ENCODE results near the gene NTSR1.

The NTSR1 gene

DNA sequence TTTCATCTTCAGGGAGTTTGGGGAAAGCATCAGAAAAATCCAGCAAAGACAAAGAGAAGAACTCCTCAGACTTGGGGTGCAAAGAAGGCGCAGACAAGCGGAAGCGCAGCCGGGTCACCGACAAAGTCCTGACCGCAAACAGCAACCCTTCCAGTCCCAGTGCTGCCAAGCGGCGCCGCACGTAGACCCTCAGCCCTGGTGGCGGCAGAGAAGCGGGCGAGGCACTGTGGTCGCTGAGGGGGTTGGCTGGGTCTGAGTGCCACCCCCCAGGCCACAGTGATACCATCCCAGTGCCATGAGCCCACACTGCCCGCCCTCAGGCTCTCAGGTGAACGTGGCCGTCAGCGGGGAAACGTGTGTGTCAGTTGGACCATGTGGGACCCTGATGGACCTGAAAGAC, 90.8 kb downstream of the NTSR1 start:
- no peak for ATAC-seq
- Mint-ChIP-seq H3K4me1 (peaks cover 44% of the 10 kb centered on the region), H3K9me3 (no peaks in the 10 kb centered on the region), H3K4me3 (no peak overlapping the region), H3K27ac (no peak overlapping the region), H3K27me3 (no peaks in the 10 kb centered on the region)
- no peak for DNase-seq

DNA sequence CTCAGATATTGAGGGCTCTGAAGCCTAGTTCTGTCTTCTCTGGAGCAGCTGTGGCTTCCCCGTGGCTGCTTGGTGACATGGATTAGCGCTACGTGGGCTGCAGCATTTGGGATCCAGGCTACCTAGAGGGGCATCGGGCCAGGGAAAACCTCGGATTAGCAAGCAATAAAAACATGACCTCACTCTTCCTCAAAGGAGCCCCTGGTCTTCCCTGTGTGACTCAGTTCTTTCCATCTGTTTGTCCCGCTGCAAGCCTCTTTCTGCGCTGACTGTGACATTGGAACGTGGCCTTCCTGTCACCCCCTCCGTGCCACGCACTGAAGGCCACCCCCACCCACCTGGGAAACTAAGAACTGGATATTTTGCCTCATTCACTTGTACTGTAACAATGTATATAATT, 91.2 kb downstream of the NTSR1 start:
- no peaks in the 10 kb centered on the region for H3K9me3 Mint-ChIP-seq
- no peak overlapping the region for H3K4me3 Mint-ChIP-seq
- ATAC-seq: no peak
- no peaks in the 10 kb centered on the region for H3K27me3 Mint-ChIP-seq
- DNase-seq: no peak
- no peak overlapping the region for H3K27ac Mint-ChIP-seq
- peaks cover 45% of the 10 kb centered on the region for H3K4me1 Mint-ChIP-seq

GRCh38 chr20:62800314-62801259, 92.0 kb downstream of the NTSR1 start:
- DNase-seq: no peak
- no peak for ATAC-seq
- H3K9me3 Mint-ChIP-seq: no peaks in the 10 kb centered on the region
- no peaks in the 10 kb centered on the region for H3K27me3 Mint-ChIP-seq
- peaks cover 45% of the 10 kb centered on the region for H3K4me1 Mint-ChIP-seq
- H3K27ac Mint-ChIP-seq: no peak overlapping the region
- H3K4me3 Mint-ChIP-seq: no peak overlapping the region

DNA sequence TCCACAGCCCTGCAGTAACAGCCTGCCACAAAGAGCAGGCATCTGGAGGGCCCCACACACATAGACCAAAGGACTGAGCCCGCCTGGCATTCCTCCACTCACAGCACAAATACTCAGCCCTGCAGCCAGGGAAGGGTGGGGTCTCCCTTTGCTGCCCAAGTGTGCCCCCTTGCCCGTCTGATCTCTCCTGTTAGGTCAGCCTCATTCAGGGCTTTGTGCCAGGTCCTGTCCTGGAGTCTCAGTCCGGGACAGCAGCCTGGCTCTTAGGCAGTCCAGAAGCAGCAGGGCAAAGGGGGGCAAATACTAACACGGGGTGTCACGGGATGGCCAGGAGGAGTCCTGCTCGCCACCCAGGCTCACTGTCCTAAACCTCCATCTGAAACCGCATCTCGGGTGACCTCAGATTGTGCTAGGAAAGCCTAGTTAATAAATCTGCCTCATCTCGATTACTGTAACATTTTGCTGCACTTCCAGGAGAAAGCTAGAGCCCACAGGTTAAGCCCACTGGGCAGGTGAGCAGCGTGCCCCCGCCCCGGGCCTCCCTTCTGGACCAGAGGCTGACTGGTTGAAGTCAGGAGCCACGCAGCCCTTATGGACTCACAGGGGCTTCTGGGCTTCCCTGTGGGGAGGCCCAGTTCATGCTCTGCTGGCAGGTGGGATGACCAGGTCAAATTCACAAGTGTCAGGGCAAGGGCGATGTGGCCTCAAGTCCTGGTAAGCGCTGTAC, 92.8 kb downstream of the NTSR1 start:
- no peak for ATAC-seq
- Mint-ChIP-seq H3K27ac (no peak overlapping the region), H3K4me3 (no peak overlapping the region), H3K4me1 (peaks cover 49% of the 10 kb centered on the region), H3K27me3 (no peaks in the 10 kb centered on the region), H3K9me3 (no peaks in the 10 kb centered on the region)
- no peak for DNase-seq

DNA sequence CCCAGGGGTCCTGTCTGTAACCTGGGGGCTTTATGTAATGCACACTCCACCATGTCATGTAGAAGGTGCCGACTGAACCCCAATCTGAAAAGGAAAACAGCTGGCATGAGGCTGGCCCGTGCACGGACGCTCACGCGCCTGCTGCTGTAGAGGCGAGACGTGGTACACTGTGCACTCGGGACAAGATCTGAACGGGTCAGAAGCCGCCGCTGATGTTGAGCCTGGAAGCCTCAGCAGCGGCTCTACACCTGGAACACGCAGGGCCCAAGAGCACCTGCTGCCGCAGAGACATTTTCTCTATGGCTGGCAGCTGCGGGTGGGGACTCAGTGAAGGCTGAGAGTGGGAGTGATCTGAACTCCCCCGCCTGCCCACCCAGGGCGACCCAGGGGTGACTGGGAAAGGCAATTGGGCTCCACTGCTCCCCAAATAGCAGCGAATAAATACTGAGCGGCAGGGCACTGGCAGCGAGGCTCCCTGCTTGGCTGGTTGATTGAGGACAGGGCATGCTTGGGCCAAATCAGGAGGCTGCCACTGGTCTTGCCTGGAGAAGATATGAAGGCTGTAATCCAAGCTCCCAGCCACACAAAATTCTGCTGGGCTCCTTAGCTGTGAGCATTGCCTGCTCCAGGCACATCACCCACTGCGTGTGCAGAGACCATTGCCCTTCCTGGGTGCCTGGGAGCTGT, 93.5 kb downstream of the NTSR1 start:
- no peaks in the 10 kb centered on the region for H3K9me3 Mint-ChIP-seq
- no peaks in the 10 kb centered on the region for H3K27me3 Mint-ChIP-seq
- no peak for ATAC-seq
- H3K4me1 Mint-ChIP-seq: peaks cover 52% of the 10 kb centered on the region
- no peak overlapping the region for H3K4me3 Mint-ChIP-seq
- H3K27ac Mint-ChIP-seq: no peak overlapping the region
- no peak for DNase-seq

- Mint-ChIP-seq H3K4me3 (peak overlapping the region; percentile 97 to 98), H3K27me3 (no peaks in the 10 kb centered on the region), H3K4me1 (peaks cover 45% of the 10 kb centered on the region), H3K27ac (peak overlapping the region; percentile 96), H3K9me3 (no peaks in the 10 kb centered on the region)
- peak; percentile 27 for ATAC-seq
- DNase-seq: no peak
Observed at GRCh38 chr20:62804021-62804626, 95.5 kb downstream of the NTSR1 start.

- Mint-ChIP-seq H3K27ac (peak within 1 kb of the TSS; percentile 96 to 97), H3K9me3 (no peaks in the 10 kb centered on the region), H3K4me1 (peaks cover 41% of the 10 kb centered on the region), H3K4me3 (peak within 1 kb of the TSS; percentile 97 to 98), H3K27me3 (no peaks in the 10 kb centered on the region)
- ATAC-seq (peak; percentile 61), DNase-seq (peak; percentile 70)
Observed at GRCh38 chr20:62804627-62805154, 96.1 kb downstream of the NTSR1 start, which contains the start of gene OGFR. OGFR (plus strand) TSS chr20:62804835; CDS start chr20:62804860, 25 bp downstream.

GRCh38 chr20:62805155-62805710, 96.6 kb downstream of the NTSR1 start:
- DNase-seq: no peak
- Mint-ChIP-seq H3K4me3 (peak overlapping the region; percentile 83 to 94), H3K4me1 (peaks cover 41% of the 10 kb centered on the region)

GRCh38 chr20:62805711-62806382, 97.2 kb downstream of the NTSR1 start:
- ATAC-seq: no peak
- no peak for DNase-seq
- Mint-ChIP-seq H3K27me3 (no peaks in the 10 kb centered on the region), H3K4me3 (peak overlapping the region; percentile 83 to 94), H3K9me3 (no peaks in the 10 kb centered on the region), H3K4me1 (peaks cover 41% of the 10 kb centered on the region), H3K27ac (peak overlapping the region; percentile 46 to 94)

More at GRCh38 chr20:62805155-62805710, 96.6 kb downstream of the NTSR1 start:
- peak; percentile 56 for ATAC-seq
- Mint-ChIP-seq H3K9me3 (no peaks in the 10 kb centered on the region), H3K27me3 (no peaks in the 10 kb centered on the region), H3K27ac (peak overlapping the region; percentile 46 to 94)

DNA sequence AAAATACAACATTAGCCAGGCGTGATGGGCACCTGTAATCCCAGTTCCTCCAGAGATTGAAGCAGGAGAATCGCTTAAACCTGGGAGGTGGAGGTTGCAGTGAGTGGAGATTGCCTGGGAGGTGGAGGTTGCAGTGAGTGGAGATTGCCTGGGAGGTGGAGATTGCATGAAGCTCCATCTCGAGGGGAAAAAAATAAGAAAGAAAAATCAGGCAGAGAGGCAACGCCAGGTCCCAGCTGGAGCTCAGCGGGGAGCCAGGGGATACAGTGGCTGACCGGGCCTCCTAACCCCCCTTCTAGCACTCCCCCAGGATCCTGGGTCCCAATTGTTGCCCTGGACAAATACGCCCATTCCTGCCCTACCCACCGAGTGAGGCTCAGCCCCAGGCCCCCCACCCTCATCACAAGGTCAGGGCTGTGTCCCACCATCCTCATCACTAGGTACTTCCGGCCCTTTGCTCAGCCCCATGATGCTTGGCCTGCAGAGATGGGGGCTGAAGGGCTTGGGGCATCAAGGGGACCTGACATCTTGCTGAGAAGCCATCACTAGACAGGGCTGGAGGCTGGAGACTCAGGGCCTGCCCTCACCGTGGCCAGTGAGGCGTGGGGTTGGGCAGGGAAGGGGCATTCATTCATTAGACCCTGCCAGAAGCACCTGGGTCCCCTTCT, 97.9 kb downstream of the NTSR1 start:
- Mint-ChIP-seq H3K27me3 (no peaks in the 10 kb centered on the region), H3K4me1 (peaks cover 41% of the 10 kb centered on the region), H3K27ac (peak overlapping the region in 1 of 2 donors; percentile 80), H3K4me3 (peak overlapping the region; percentile 83 to 94), H3K9me3 (no peaks in the 10 kb centered on the region)
- no peak for DNase-seq
- ATAC-seq: no peak

DNA sequence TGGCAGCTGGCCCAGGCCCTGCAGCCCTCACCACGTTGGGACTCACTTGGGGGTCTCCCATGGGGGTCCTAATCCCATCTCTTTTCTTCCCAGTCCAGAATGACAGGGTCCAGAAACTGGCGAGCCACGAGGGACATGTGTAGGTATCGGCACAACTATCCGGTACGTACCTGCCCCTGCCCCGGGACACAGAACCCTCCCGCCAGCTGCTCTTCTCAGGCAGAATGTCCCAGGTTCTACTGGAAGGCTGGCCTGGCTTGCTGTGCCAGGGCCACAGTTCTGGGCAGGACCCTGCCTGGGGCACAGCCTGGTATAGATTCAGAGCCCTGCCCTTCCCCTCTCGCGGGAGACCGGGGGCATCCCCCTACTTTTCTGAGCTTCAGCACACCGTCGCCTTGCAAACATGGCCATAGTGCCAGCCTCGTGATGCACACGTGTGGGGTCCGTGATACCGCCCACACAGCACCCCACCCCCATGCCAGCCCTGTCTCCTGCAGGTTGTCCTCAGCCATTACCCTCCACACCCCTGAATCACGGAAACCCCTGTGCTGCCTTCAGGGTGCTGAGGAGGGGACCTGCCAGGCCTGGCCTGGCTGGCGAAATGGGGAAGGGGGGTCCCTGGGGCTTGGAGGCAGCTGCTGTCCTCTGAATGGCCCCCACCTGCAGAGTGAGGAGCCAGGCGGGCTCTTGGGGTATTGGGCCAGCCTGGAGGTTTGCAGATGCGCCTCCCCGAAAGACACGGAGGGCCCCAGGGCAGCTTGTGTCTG, 99.0 kb downstream of the NTSR1 start:
- H3K27me3 Mint-ChIP-seq: no peaks in the 10 kb centered on the region
- H3K9me3 Mint-ChIP-seq: no peaks in the 10 kb centered on the region
- ATAC-seq (no peak), DNase-seq (no peak)
- H3K4me3 Mint-ChIP-seq: peak overlapping the region in 1 of 2 donors; percentile 33
- H3K27ac Mint-ChIP-seq: peak overlapping the region; percentile 49 to 83
- H3K4me1 Mint-ChIP-seq: peaks cover 49% of the 10 kb centered on the region

DNA sequence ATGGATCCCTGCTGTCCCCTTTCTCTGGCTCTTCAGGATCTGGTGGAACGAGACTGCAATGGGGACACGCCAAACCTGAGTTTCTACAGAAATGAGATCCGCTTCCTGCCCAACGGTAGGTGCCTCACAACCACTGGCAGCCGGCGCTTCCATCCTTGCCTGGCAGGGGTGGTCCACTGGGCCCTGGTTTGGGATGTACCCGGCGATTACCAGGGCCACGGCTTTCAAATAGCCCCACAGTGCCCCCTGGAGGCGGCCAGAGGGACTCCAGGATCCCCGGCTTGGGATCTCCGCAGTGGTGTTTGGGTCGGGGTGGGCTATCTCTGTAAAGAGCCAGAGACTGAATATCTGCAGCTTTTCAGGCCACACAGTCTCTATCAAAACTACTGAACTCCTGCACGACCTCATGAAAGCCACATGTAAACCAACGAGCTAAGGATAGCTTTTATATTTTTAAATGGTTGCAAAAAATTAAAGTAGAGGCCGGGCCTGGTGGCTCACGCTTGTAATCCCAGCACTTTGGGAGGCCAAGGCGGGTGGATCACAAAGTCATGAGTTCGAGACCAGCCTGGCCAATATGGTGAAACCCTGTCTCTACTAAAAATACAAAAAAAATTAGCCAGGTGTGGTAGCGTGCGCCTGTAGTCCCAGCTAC, 99.7 kb downstream of the NTSR1 start:
- peak; percentile 55 for ATAC-seq
- Mint-ChIP-seq H3K9me3 (no peaks in the 10 kb centered on the region), H3K4me1 (peaks cover 49% of the 10 kb centered on the region), H3K27me3 (no peaks in the 10 kb centered on the region), H3K27ac (peak overlapping the region in 1 of 2 donors; percentile 83), H3K4me3 (peak overlapping the region; percentile 33 to 35)
- peak; percentile 71 to 75 for DNase-seq
